ENCODE data around the gene CLSTN3. TPM values are rescaled to one million over a fixed set of nuclear protein-coding genes. Genes with fewer than 3 reads are reported as not detected.

The CLSTN3 gene
- total and polyA plus RNA-seq, 2 donors (not counting 1 experiment from before 2014, with no cell fraction given) = 31.7 to 36.5 TPM

DNA sequence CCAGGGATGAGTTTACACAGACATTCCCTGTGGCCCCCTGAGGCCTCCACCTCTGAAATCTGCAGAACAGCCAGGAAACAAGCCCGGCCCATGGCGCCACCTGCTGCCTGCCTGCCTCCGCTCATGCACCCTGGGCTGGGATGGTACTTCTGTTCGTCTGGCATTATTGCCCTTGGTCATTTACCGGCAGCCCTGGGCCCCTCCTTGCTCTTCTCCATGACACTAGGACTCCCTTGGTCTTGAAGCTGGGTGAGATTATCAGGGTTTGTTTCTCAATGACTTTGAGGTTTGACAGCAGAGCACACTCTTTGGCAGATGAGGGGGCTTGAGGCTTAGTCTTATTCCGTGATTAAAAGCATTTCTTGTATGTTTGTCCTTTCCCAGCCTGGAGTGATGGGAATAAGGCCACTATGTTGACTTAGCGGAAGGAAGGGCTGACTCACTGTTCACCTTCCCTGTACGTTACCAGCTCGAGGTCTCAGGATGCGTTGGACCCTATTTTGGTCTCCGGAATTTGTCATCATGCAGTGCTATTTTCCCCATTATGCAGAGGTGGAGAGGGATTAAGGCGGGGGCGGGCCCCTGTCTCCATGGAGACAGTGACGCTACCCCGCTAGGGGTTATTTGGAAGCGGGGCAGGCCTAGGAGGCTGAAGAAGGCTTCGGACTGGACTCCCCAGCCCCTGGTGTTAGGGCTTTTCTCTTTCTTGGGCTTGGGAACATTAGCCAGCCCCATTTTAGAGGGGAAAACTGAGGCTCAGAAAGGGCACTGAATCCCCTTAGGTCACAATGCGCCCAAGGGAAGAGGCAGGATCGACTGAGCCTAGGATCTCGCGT lies 58.6 kb downstream of the CLSTN3 start:
- CTCF ChIA-PET = interaction anchor here (0.8 to 1.4 kb wide), 4 partner anchors 31 to 48 kb away, joined by 3 to 4 read pairs (median 3); no protein-coding TSS in a partner anchor
- peak overlapping the region; percentile 93 for H3K4me3 Mint-ChIP-seq
- H3K9ac ChIP-seq (ENCODE audit: low read length) = peak overlapping the region; percentile 80

More for the DNA sequence above, 58.6 kb downstream of the CLSTN3 start:
- POLR2A ChIA-PET = interaction anchor here (0.8 kb wide), 1 partner anchor 337 kb away, joined by 3 read pairs; the partner anchor contains the start of gene USP5
- no peaks in the 10 kb centered on the region for H4K20me1 ChIP-seq (ENCODE audit: control insufficient read depth, insufficient read depth, low read length, poor library complexity, severe bottlenecking)
- no peaks in the 10 kb centered on the region for H3K9me3 ChIP-seq (ENCODE audit: control extremely low read depth in 1 of 3, control insufficient read depth in 2 of 3, insufficient read depth in 1 of 3, low read length in 2 of 3)
- intact Hi-C loops (cut with micrococcal nuclease) = loop anchor here (1.0 to 2.0 kb wide), 5 partner anchors 59 to 782 kb away; partner anchors contain the start of genes EMG1, LPCAT3, PHB2 and SPSB2
- H3K4me2 ChIP-seq (replicated peaks; ENCODE audit: low read depth, low read length, poor library complexity, severe bottlenecking) = peak overlapping the region; percentile 94
- 4% methylated on average over 19 of the region's 21 CpGs for WGBS (ENCODE audit: insufficient coverage)
- H3K36me3 ChIP-seq (replicated peaks in 1 of 2; ENCODE audit: control extremely low read depth in 1 of 2, control insufficient read depth in 1 of 2, extremely low read depth in 1 of 2, insufficient read depth in 2 of 2, low read length in 1 of 2) = peaks cover 1 to 3% of the 10 kb centered on the region in 2 experiments
- no peaks in the 10 kb centered on the region for H3K79me2 ChIP-seq (ENCODE audit: control insufficient read depth, insufficient read depth, low read length)
- Mint-ChIP-seq H3K4me1 (peaks cover 30% of the 10 kb centered on the region), H3K27me3 (no peaks in the 10 kb centered on the region), H3K9me3 (ENCODE audit: insufficient read depth) (no peaks in the 10 kb centered on the region), H3K27ac (peak overlapping the region; percentile 92)
- H3K27ac ChIP-seq (ENCODE audit: low read length in 2 of 2) = peak overlapping the region; percentile 82 to 85
- DNase-seq (peak; percentile 67), ATAC-seq (ENCODE audit: low read depth) (peak; percentile 15)
- H3K27me3 ChIP-seq (replicated peaks in 1 of 4; ENCODE audit: control extremely low read depth in 1 of 4, control insufficient read depth in 3 of 4, insufficient read depth in 4 of 4, low read length in 3 of 4) = no peaks in the 10 kb centered on the region
- H3K4me1 ChIP-seq (ENCODE audit: control insufficient read depth in 2 of 2, insufficient read depth in 2 of 2, low read length in 2 of 2) = peaks cover 18 to 23% of the 10 kb centered on the region in 2 donors
- no peak for TF ChIP-seq EZH2 (IDR thresholded peaks at IDR 0.05; ENCODE audit: borderline replicate concordance, insufficient read depth, low read depth, low read length, poor library complexity, severe bottlenecking)
- TF ChIP-seq, protein P1, sequence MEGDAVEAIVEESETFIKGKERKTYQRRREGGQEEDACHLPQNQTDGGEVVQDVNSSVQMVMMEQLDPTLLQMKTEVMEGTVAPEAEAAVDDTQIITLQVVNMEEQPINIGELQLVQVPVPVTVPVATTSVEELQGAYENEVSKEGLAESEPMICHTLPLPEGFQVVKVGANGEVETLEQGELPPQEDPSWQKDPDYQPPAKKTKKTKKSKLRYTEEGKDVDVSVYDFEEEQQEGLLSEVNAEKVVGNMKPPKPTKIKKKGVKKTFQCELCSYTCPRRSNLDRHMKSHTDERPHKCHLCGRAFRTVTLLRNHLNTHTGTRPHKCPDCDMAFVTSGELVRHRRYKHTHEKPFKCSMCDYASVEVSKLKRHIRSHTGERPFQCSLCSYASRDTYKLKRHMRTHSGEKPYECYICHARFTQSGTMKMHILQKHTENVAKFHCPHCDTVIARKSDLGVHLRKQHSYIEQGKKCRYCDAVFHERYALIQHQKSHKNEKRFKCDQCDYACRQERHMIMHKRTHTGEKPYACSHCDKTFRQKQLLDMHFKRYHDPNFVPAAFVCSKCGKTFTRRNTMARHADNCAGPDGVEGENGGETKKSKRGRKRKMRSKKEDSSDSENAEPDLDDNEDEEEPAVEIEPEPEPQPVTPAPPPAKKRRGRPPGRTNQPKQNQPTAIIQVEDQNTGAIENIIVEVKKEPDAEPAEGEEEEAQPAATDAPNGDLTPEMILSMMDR (IDR thresholded peaks at IDR 0.05) = peak; percentile 68
- H2AFZ ChIP-seq (ENCODE audit: insufficient read depth, low read depth, low read length, poor library complexity, severe bottlenecking) = peak overlapping the region; percentile 91
- H3K4me3 ChIP-seq (ENCODE audit: control extremely low read depth in 1 of 5, extremely low read depth in 1 of 5, insufficient read depth in 1 of 5, low read depth in 2 of 5, low read length in 4 of 5) = peak overlapping the region; percentile 84 to 98 (median 94)
